Heart left ventricle (tissue), 16 donors: ENCODE data around the gene PPP1R1A. TPM values are rescaled to one million over a fixed set of nuclear protein-coding genes. Genes with fewer than 3 reads are reported as not detected.

Experiments used
- ATAC-seq, 4 donors: fragments of 200-7000 bp; cut with Tn5 transposase; one replicate each; pipeline ENCODE4 v1.9.1; 2020 to 2022; ENCODE audit warnings: moderate library complexity in 4 of 4, mild to moderate bottlenecking in 3 of 4, moderate number of reproducible peaks in 1 of 4
- DNase-seq, 5 donors: peaks; one replicate each; pipeline ENCODE4 v3.0.0-alpha.2; 2020
- H3K27ac ChIP-seq, 12 donors: fragments of 200-600 bp; sonication (generic) in 4 of 12; one replicate each; pipeline versions ENCODE4 v1.5.0 to v1.8.0; 2016 to 2022; ENCODE audit warnings: mild to moderate bottlenecking in 2 of 12
- H3K27me3 ChIP-seq, 9 donors: fragments of 200-600 bp; sonication (generic) in 2 of 9; one replicate each; pipeline versions ENCODE4 v1.5.1 to v1.8.0; 2016 to 2022; ENCODE audit warnings: mild to moderate bottlenecking in 3 of 9
- H3K36me3 ChIP-seq, 9 donors: fragments of 200-600 bp; sonication (generic) in 2 of 9; one replicate each; pipeline versions ENCODE4 v1.5.0 to v1.8.0; 2018 to 2022; ENCODE audit warnings: mild to moderate bottlenecking in 2 of 9
- H3K4me1 ChIP-seq, 12 donors: fragments of 200-600 bp; sonication (generic) in 4 of 12; one replicate each; pipeline versions ENCODE4 v1.5.0 to v1.8.0; 2016 to 2022; ENCODE audit warnings: mild to moderate bottlenecking in 3 of 12
- H3K4me3 ChIP-seq, 12 donors: fragments of 200-600 bp; sonication (generic) in 4 of 12; one replicate each; pipeline versions ENCODE4 v1.5.0 to v1.8.0; 2017 to 2022; ENCODE audit warnings: mild to moderate bottlenecking in 9 of 12, moderate library complexity in 4 of 12
- H3K9me3 ChIP-seq, 12 donors: fragments of 200-600 bp; sonication (generic) in 4 of 12; one replicate each; pipeline versions ENCODE4 v1.5.0 to v1.8.0; 2016 to 2022; ENCODE audit warnings: mild to moderate bottlenecking in 1 of 12
- POLR2A ChIP-seq, 2 donors: fragments of 450-650 bp; IDR thresholded peaks; one replicate each; pipeline ENCODE4 v1.6.1; 2017; ENCODE audit warnings: antibody characterized with exemption in 2 of 2, mild to moderate bottlenecking in 2 of 2, moderate library complexity in 2 of 2
- WGBS, 4 donors: extraction: QIAGEN DNeasy Blood & Tissue Kit in 2 of 4; methylation state at CpG; one replicate each; pipeline versions ENCODE4 v1.1.5 to v1.1.7; 2013 to 2018; 5-methylcytosine and 5-hydroxymethylcytosine counted together
- intact Hi-C, 10 donors: fragments of 100-400 bp; cut with DNase I; formaldehyde crosslinking; loops; one replicate each; pipeline versions ENCODE4 v1.11.1 to v1.14.2; 2022
- polyA plus RNA-seq, 2 donors: library from polyadenylated mRNA; stranded (reverse); fragments of 200-250 nt; gene quantifications; one replicate each; pipeline ENCODE4 v1.2.3, GENCODE V29; 2013
- total RNA-seq, 9 donors: library from RNA; depleted of rRNA in 2 of 9; stranded (reverse); fragments of >200 nt in 2 of 9; fragmentation: NEBNext Ultra II Directional in 3 of 9; extraction: Animal tissue kit (Norgen Biotek cat#: 25700) in 3 of 9; gene quantifications; one replicate each; pipeline versions ENCODE4 v1.1.0 to v1.2.4, GENCODE V29; 2016 to 2023
- TF ChIP-seq, protein P1 (sequence below), 12 donors: fragments of 200-600 bp; sonication (generic) in 4 of 12; IDR thresholded peaks; one replicate each; pipeline versions ENCODE4 v1.5.0 to v1.8.0; 2018 to 2022; ENCODE audit warnings: antibody characterized with exemption in 12 of 12, mild to moderate bottlenecking in 5 of 12
- donor health status: ischemic (EF 13 %, LVEDD 7.1; RV severe dilation, severe dysfunction).
- donor health status: healthy with polysubstance abuse.
- donor health status: DM: no; HTN: yes; CAD: no.
- donor health status: DM: no; HTN: no; CAD: no.
- donor health status: ischemic (EF 25% LVEDD 6.9; RV normal size, moderate dysfunction).
- donor health status: ischemic (EF 25% LVEDD 5.7; RV mildly dilated, moderate dysfunction).
- donor health status: healthy.
- donor health status: DM: yes; HTN: yes; CAD: no.
- donor health status: ischemic (EF 35%, LVEDD 5.7; RV mildly dilated, moderate dysfunction).
- donor health status: nonischemic (EF 11% LVEDD 7.7; RV severe dilation, severe dysfunction).
- donor health status: DM: yes; HTN: yes; CAD: no.
- donor health status: PGD.
- donor health status: ischemic (EF 29% LVEDD 5.4; RV normal size, mild dysfunction).
- donor health status: nonischemic (EF 23%, LVEDD 6.1; RV moderate dilation, normal function).

Gene PPP1R1A
- total and polyA plus RNA-seq, 11 donors: 25.5 to 181 (median 60.9) TPM

DNA sequence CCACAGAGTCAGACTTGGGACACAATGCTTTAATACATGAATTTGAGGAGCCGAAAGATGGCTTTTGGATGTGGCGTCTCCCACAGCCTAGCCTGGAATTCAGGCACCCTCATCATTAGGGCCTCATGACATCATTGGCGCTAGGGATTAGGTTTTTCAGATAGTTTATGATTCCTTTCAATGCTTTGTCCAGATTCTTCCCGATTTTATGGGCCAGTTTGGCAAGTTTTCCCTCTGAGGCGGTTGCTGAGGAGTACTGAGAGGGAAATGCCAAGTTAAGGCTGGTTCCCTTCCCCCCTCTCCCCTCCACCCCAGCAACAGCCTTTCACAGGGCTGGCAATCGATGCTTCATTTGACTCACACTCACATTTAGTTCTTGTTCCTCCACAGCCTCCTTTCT is 19.7 kb upstream of the PPP1R1A start:
- H3K4me3 ChIP-seq: no peak overlapping the region
- DNase-seq (no peak), ATAC-seq (no peak)
- intact Hi-C loops: loop anchor here in 2 of 10 donors (10.0 kb wide), 1 partner anchor 347 kb away; no protein-coding TSS in a partner anchor
- peaks cover 0 to 12% (median 0%) of the 10 kb centered on the region in 9 donors for H3K27me3 ChIP-seq
- no peaks in the 10 kb centered on the region for H3K9me3 ChIP-seq
- 60 to 82% (median 67%) methylated on average over 6 of the region's 6 CpGs for WGBS, 4 donors
- no peaks in the 10 kb centered on the region for H3K36me3 ChIP-seq
- TF ChIP-seq, protein P1, sequence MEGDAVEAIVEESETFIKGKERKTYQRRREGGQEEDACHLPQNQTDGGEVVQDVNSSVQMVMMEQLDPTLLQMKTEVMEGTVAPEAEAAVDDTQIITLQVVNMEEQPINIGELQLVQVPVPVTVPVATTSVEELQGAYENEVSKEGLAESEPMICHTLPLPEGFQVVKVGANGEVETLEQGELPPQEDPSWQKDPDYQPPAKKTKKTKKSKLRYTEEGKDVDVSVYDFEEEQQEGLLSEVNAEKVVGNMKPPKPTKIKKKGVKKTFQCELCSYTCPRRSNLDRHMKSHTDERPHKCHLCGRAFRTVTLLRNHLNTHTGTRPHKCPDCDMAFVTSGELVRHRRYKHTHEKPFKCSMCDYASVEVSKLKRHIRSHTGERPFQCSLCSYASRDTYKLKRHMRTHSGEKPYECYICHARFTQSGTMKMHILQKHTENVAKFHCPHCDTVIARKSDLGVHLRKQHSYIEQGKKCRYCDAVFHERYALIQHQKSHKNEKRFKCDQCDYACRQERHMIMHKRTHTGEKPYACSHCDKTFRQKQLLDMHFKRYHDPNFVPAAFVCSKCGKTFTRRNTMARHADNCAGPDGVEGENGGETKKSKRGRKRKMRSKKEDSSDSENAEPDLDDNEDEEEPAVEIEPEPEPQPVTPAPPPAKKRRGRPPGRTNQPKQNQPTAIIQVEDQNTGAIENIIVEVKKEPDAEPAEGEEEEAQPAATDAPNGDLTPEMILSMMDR (IDR thresholded peaks at IDR 0.05): no peak
- TF ChIP-seq POLR2A (IDR thresholded peaks at IDR 0.05): no peak
- no peak overlapping the region for H3K27ac ChIP-seq
- H3K4me1 ChIP-seq: no peaks in the 10 kb centered on the region

DNA sequence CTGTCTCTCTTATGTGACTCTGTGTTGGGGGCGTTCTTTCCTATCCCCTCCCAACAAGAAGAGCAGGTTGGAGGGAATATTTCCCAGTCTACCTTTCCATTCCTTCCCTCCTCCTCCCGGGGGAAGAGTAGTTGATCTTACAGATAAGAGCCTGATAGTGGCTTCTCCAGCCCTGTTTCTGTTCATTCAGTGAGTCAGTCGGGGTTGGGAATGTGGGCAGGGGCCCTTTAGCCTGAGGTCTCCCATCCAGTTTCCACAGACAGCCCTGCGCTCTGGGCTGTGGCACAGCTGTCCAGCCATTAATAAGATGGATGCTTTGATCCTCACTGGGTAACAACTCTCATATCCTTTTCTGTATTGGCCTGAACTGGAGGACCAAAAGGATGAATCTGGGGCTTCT is 18.1 kb upstream of the PPP1R1A start:
- WGBS, 4 donors: 42 to 59% (median 51%) methylated on average over 3 to 4 of the region's 4 CpGs
- TF ChIP-seq POLR2A (IDR thresholded peaks at IDR 0.05): no peak
- no peaks in the 10 kb centered on the region for H3K4me1 ChIP-seq

DNA sequence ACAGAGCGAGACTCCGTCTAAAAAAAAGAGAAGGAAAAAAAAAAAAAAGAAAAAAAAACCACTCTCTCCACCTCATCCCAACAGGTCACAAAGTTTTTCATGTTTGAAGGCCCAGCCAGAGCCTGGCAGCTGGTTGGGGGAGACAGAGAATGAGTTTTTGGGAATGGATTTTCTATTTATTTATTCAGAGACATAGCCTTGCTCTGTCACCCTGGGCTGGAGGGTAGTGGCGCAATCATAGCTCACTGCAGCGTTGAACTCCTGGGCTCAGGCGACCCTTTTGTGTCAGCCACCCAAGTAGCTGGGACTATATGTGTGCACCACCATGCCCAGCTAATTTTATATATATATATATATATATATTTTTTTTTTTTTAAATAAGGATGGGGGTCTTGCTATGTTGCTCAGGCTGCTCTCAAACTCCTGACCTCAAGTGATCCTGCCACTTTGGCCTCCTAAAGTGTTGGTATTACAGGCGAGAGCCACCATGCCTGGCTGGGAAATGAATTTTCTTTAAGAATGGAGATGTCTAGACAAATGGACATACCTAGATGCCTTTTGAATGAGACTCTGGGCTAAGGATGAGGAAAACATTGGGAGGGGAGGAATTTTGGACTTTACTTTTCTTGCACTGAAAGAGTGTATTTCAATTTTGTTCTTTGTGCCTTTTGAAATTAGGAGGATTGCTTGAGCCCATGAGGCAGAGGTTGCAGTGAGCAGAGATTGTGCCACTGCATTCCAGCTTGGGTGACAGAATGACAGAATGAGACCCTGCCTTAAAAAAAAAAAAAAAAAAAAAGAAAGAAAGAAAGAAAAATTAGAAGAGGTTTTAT is 16.9 kb upstream of the PPP1R1A start:
- TF ChIP-seq, protein P1 (IDR thresholded peaks at IDR 0.05): no peak
- TF ChIP-seq POLR2A (IDR thresholded peaks at IDR 0.05): no peak
- ATAC-seq (no peak), DNase-seq (no peak)
- no peaks in the 10 kb centered on the region for H3K36me3 ChIP-seq
- no peaks in the 10 kb centered on the region for H3K9me3 ChIP-seq
- no peaks in the 10 kb centered on the region for H3K4me1 ChIP-seq
- WGBS, 4 donors: 90 to 97% (median 94%) methylated on average over 6 of the region's 6 CpGs
- no peak overlapping the region for H3K27ac ChIP-seq
- intact Hi-C loops: loop anchor here in 2 of 10 donors (10.0 kb wide), 1 partner anchor 349 kb away; no protein-coding TSS in a partner anchor
- no peak overlapping the region for H3K4me3 ChIP-seq
- H3K27me3 ChIP-seq: peaks cover 0 to 10% (median 0%) of the 10 kb centered on the region in 9 donors

More for the DNA sequence above, 18.1 kb upstream of the PPP1R1A start:
- ATAC-seq (no peak), DNase-seq (no peak)
- intact Hi-C loops: loop anchor here in 2 of 10 donors (10.0 kb wide), 1 partner anchor 348 kb away; no protein-coding TSS in a partner anchor
- peaks cover 0 to 12% (median 0%) of the 10 kb centered on the region in 9 donors for H3K27me3 ChIP-seq
- no peak overlapping the region for H3K27ac ChIP-seq
- H3K9me3 ChIP-seq: no peaks in the 10 kb centered on the region
- H3K4me3 ChIP-seq: no peak overlapping the region
- H3K36me3 ChIP-seq: no peaks in the 10 kb centered on the region

DNA sequence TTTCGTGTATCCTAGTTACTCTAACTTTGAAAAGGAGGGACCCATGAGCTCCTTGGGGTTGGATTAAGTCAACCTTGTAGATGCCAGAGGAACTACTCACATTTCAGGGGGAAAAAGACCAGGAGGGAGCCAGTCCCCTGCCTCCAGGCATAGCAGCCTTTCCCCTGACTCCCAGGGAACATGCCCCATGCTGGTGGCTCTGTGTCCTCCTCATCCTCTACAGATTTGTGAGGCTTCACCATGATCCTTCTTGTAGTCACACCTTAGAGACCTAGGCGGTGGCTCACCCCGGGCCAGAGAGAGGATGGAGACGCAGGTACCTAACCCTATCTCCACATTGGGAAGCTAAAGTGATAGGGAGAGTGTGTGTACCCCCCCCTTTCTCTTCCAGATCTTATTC is 16.0 kb upstream of the PPP1R1A start:
- Histone ChIP-seq H3K27me3 (peaks cover 0 to 6% (median 0%) of the 10 kb centered on the region in 9 donors), H3K4me1 (no peaks in the 10 kb centered on the region), H3K27ac (no peak overlapping the region), H3K9me3 (no peaks in the 10 kb centered on the region), H3K4me3 (no peak overlapping the region), H3K36me3 (no peaks in the 10 kb centered on the region)
- TF ChIP-seq, protein P1 (IDR thresholded peaks at IDR 0.05): no peak
- no peak for TF ChIP-seq POLR2A (IDR thresholded peaks at IDR 0.05)
- DNase-seq: no peak
- intact Hi-C loops: loop anchor here in 3 of 10 donors (5.0 to 10.0 kb wide), 2 partner anchors 350 to 353 kb away; no protein-coding TSS in a partner anchor
- 78 to 91% (median 88%) methylated on average over 4 of the region's 4 CpGs for WGBS, 4 donors
- ATAC-seq: no peak
